Osteoblast (primary cell): ENCODE results near the gene C5orf63. TPM values are rescaled to one million over a fixed set of nuclear protein-coding genes. Genes with fewer than 3 reads are reported as not detected.

Experiments used
- DNase-seq: peaks from one replicate; pipeline ENCODE4 v3.0.0; 2011; ENCODE audit warnings: low spot score, mixed read lengths; ENCODE audit not compliant: insufficient read length; ENCODE audit errors: missing footprints
- H2AFZ ChIP-seq: 2 replicates; pipeline ENCODE4 v1.6.0; 2011; ENCODE audit warnings: mild to moderate bottlenecking, low read length
- H3K27ac ChIP-seq: 2 replicates; pipeline ENCODE4 v1.5.1; 2011; ENCODE audit warnings: mild to moderate bottlenecking, low read depth, low read length, moderate library complexity
- H3K27me3 ChIP-seq: 2 replicates; pipeline ENCODE4 v1.6.0; 2012; ENCODE audit warnings: mild to moderate bottlenecking, control low read depth, inconsistent platforms, low read length, moderate library complexity; ENCODE audit not compliant: insufficient read depth
- H3K36me3 ChIP-seq: 2 replicates; pipeline ENCODE4 v1.5.1; 2011; ENCODE audit warnings: mild to moderate bottlenecking, low read length, control low read depth, moderate library complexity; ENCODE audit not compliant: insufficient read depth
- H3K4me1 ChIP-seq: 2 replicates; pipeline ENCODE4 v1.5.1; 2011; ENCODE audit warnings: mild to moderate bottlenecking, low read length, control low read depth, moderate library complexity; ENCODE audit not compliant: insufficient read depth
- H3K4me2 ChIP-seq: 2 replicates; pipeline ENCODE4 v1.6.0; 2011; ENCODE audit warnings: mild to moderate bottlenecking, low read length; ENCODE audit not compliant: insufficient read depth
- H3K4me3 ChIP-seq: fragments of 200-600 bp; sonication (generic); 3 replicates; pipeline ENCODE4 v1.5.1; 2012; ENCODE audit warnings: mild to moderate bottlenecking, low read length, inconsistent platforms; ENCODE audit not compliant: insufficient read depth
- H3K79me2 ChIP-seq: 2 replicates; pipeline ENCODE4 v1.6.0; 2012; ENCODE audit warnings: mild to moderate bottlenecking, low read length, control low read depth, inconsistent platforms; ENCODE audit not compliant: insufficient read depth
- H3K9me3 ChIP-seq: 2 replicates; pipeline ENCODE4 v1.5.1; 2011; ENCODE audit warnings: low read depth, low read length, control low read depth
- H4K20me1 ChIP-seq: 2 replicates; pipeline ENCODE4 v1.6.0; 2012; ENCODE audit warnings: mild to moderate bottlenecking, low read length, control low read depth; ENCODE audit not compliant: insufficient read depth
- CTCF ChIP-seq: IDR thresholded peaks from 2 replicates; pipeline ENCODE4 v1.5.1; 2011; ENCODE audit warnings: mild to moderate bottlenecking, low read depth, low read length, moderate library complexity; ENCODE audit errors: extremely low read depth
- total RNA-seq: library from RNA; depleted of rRNA; stranded (reverse); fragments of >200 nt; gene quantifications from 2 replicates; pipeline ENCODE4 v1.2.3, GENCODE V29; 2012

Gene C5orf63
- total RNA-seq, 1 donor: 2.2 TPM

- H3K27ac ChIP-seq: no peak overlapping the region
- no peak for DNase-seq
- no peaks in the 10 kb centered on the region for H3K36me3 ChIP-seq
- no peaks in the 10 kb centered on the region for H3K27me3 ChIP-seq
- no peak overlapping the region for H2AFZ ChIP-seq
- H3K9me3 ChIP-seq: no peaks in the 10 kb centered on the region
- TF ChIP-seq CTCF: no peak
- H4K20me1 ChIP-seq: no peaks in the 10 kb centered on the region
- H3K79me2 ChIP-seq: no peaks in the 10 kb centered on the region
- peaks cover 17% of the 10 kb centered on the region for H3K4me1 ChIP-seq
- H3K4me3 ChIP-seq: no peak overlapping the region
- H3K4me2 ChIP-seq: no peak overlapping the region
Measured at GRCh38 chr5:127076315-127077129, 3.2 kb upstream of the C5orf63 start.

- no peak overlapping the region for H3K4me3 ChIP-seq
- H3K27ac ChIP-seq: no peak overlapping the region
- H3K79me2 ChIP-seq: no peaks in the 10 kb centered on the region
- DNase-seq: no peak
- no peak overlapping the region for H3K4me2 ChIP-seq
- H3K4me1 ChIP-seq: peaks cover 17% of the 10 kb centered on the region
- H3K9me3 ChIP-seq: no peaks in the 10 kb centered on the region
- no peaks in the 10 kb centered on the region for H4K20me1 ChIP-seq
- no peaks in the 10 kb centered on the region for H3K36me3 ChIP-seq
- no peaks in the 10 kb centered on the region for H3K27me3 ChIP-seq
- no peak for TF ChIP-seq CTCF
- no peak overlapping the region for H2AFZ ChIP-seq
Measured at GRCh38 chr5:127074466-127074865, 1.2 kb upstream of the C5orf63 start.

DNA sequence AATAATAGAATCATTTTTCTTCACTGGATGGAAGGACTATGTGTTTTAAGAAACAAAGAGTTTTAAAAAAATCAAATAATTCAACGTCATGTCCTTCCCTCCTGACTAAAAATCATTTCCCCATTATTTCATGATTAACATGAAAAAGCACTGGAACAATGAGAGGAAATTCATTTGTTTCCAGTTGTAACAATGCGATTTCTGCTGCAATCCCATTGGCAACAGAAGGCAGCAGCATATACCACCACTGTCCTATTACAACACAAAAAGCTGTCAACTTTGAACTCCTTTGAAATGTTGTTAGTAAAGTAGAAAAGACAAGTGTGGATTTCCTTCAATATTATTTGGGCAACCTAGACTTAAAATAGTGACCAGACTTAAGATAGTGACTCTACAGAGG is 3.1 kb downstream of the C5orf63 start:
- no peaks in the 10 kb centered on the region for H4K20me1 ChIP-seq
- H3K9me3 ChIP-seq: no peaks in the 10 kb centered on the region
- H3K27ac ChIP-seq: no peak overlapping the region

More for the DNA sequence above, 3.1 kb downstream of the C5orf63 start:
- Histone ChIP-seq H3K4me3 (no peak overlapping the region), H3K4me2 (no peak overlapping the region), H3K27me3 (no peaks in the 10 kb centered on the region), H3K79me2 (no peaks in the 10 kb centered on the region), H3K4me1 (no peaks in the 10 kb centered on the region), H2AFZ (no peak overlapping the region), H3K36me3 (no peaks in the 10 kb centered on the region)
- no peak for TF ChIP-seq CTCF
- DNase-seq: no peak
